HG03175 (cell line): ENCODE results near the gene IL13RA2.

ENCODE experiments used
- ATAC-seq: cut with Tn5 transposase; IDR thresholded peaks from one replicate; pipeline ENCODE4 v1.9.1; 2021; ENCODE audit warnings: mild to moderate bottlenecking, moderate library complexity; ENCODE audit not compliant: unreplicated experiment

Gene IL13RA2, protein sequence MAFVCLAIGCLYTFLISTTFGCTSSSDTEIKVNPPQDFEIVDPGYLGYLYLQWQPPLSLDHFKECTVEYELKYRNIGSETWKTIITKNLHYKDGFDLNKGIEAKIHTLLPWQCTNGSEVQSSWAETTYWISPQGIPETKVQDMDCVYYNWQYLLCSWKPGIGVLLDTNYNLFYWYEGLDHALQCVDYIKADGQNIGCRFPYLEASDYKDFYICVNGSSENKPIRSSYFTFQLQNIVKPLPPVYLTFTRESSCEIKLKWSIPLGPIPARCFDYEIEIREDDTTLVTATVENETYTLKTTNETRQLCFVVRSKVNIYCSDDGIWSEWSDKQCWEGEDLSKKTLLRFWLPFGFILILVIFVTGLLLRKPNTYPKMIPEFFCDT

DNA sequence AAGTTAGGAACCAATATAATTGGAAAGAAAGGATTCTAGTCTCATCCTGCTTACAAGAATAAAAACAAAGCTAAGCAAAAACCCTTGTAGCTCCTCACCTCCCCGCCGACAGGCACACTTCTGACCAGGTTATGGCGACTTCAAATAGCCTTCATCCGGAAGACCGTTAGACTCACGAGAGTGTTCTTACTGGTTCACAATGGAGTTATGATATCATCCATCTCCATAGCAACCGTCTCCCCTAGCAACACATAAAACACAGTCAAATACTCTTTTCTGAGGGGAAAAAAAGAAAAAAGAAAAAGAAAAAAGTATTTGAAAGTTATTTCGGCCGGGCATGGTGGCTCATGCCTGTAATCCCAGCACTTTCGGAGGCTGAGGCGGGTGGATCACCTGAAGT, at the start of gene IL13RA2:
IL13RA2 (minus strand) TSS at position 162 of the 400 bp plus-strand sequence. CDS start 347 bp downstream, outside the sequence.
- no peak for ATAC-seq

DNA sequence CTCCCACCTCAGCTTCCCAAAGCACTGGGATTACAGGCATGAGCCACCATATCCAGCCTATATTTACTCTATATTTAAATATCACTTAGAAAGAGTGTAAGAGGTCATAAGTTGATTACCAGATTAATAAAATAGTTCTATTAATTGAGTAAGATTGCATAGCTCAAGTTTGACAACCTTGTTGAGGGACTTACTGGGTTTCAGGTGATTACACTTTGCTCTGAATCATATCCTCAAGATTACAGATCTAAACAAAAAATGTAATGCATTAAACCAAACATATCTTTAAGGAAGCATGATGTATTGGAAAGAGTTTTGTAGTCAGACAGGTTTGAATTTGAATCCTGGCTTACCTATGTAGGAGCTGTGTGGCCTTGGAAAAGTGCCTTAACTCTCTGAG, 47.9 kb upstream of the IL13RA2 start:
- ATAC-seq: no peak

DNA sequence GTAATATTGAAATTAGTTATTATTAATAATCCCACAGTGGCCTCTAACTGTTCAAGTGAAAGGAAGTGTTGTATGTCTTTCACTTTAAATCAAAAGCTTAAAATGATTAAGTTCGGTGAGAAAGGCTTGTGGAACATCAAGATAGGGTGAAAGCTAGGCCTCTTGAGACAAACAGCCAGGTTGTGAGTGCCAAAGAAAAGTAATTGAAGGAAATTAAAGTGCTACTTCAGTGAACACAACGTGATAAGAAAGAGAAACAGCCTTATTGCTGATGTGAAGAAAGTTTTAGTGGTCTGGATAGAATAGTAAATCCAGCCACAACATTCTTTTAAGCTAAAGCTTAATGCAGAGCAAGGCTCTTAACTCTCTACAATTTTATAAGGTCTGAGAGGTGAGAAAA, 42.6 kb upstream of the IL13RA2 start:
- no peak for ATAC-seq

DNA sequence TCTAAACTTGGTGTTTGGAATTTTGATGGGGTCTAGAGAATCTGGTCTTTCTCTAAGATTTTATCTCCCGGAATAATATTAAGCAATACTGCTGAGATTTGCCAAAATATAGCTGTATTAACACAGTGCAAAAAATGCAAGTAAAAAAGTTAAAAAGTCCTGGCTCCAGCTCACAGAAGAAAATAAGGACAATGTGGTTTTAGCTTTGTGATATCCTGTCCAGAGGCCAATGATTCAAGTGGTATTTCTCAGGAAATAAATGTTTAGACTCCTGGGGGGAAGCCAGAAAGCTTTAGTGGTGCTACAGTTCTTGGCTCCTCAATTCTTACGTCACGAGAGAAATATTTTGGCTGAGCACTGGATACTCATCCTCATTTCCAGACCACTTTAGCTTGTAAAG, 40.9 kb upstream of the IL13RA2 start:
- no peak for ATAC-seq

DNA sequence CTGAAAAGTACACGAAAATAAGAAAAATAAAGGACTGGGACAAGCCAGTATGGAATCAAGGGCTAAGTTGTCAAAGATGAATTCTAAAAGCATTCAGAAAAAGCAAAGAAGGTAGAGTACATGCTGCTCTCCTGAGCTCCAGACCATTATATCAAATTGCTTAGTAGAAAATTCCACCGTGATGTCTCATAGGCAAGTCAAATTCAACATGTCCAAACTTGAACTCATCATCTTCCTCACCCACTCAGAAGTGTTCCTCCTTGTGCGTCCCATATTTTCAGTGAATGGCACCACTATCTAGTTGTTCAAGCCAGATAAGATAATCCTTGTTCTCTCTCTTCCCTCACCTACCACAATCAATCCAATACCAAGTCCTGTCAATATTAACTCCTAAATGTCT, 37.5 kb upstream of the IL13RA2 start:
- no peak for ATAC-seq

DNA sequence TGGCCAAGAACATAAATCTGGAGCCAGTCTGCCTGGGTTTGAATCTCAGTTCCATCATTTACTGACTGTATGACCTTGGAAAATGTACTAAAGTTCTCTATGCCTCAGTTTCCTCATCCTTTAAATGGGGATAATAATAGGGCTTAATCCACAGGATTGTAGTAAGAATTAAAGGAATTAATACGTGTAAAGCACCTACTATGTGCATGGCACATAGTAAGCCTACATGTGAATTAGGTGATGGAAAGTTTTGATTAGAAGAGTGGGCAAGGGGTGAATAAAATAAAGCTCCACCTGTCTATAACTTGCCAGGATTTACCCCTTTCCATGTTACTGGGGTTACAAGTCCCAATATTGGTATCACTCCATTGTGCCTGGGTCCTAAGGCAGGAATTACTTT, 35.8 kb upstream of the IL13RA2 start:
- no peak for ATAC-seq

DNA sequence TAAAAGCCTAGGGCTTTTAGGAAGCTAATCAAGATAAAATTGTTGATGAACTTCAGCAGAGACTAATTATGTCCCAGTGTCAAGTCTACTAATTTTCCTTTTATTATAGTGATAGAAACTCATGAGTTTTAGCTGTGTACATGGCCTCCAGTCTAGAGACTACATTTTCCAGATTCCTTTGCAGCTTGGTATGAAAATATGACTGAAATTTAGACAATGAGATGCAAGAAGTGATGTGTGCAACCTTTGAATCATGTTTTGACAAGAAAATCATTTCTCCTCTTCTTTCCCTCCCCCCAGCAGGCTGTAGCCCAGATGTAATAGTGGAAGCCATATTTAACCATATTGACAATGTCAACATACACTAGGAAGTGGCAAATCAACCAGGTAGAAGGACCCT, 30.3 kb upstream of the IL13RA2 start:
- ATAC-seq: no peak

DNA sequence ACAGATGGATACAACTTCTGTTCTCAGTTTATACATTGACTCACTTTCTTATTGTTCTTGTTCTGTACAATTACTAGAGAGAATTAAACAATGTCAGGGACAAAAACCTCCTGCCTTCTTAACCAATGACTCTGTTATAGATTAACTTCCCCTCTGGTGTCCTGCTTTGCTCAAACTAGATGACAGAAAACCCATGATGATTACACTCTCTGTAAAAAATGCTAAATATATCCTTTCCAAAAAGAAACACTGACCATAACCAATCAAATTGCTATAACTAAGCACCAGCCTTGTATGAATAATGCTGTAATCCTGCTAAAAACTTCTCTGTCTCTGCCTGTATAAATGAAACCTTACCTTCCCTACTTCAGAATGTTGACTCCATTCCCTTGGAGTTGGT, 29.8 kb upstream of the IL13RA2 start:
- ATAC-seq: no peak

DNA sequence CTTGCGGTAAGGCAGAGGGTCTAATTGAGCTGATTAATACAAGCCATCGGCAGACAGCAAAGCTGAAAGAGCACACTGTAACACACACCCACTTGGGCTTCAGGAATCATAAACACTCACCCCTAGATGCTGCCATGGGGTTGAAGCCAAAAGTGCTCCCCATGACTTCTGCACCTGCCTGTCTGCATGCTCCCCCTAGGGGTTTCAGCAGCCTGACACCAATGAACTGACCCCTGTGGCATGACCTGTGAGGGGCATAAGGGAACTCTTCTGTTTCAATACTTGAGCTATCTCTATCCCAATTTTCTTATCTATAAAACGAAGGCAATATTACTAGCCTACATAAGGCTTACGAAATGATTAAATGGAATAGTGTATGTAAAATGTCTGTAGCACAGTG, 23.0 kb upstream of the IL13RA2 start:
- ATAC-seq: no peak

DNA sequence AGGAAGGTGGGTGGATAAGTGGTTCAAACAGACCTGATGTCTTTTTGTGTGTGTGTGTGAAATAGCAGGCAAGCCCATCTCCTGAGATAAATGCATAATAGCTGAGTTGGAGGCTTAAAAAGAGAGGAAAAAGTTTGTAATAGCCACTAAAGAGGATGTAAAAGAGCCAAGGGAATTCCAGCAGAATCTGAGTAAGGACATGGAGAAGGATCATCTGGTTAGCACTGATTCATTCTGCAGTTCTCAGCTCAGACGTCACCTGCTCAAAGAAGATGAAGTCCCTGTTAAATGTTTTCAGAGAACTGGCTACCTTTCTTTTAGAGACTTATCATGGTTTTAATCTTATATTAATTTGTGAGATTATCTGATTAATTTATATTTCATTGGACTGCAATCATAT, 21.0 kb upstream of the IL13RA2 start:
- ATAC-seq: no peak

DNA sequence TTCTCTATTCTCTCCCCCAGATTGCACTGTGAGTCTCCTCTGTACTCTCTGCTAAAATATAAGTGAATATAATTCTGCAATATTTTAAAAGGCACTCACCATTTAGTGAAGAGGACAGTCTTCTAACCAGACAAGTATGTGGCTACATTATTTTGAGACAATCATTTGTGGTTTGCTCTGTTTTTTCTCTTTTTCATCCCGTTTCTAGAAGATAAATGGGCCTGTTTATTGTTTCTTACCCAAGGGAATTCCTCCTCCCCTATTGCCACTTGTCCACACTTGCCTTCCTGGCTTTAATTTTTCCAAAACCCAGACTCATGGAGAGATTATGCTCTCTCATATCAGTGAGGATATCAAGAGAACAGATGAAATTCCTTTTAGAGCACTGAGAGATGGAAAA, 18.6 kb upstream of the IL13RA2 start:
- ATAC-seq: no peak

DNA sequence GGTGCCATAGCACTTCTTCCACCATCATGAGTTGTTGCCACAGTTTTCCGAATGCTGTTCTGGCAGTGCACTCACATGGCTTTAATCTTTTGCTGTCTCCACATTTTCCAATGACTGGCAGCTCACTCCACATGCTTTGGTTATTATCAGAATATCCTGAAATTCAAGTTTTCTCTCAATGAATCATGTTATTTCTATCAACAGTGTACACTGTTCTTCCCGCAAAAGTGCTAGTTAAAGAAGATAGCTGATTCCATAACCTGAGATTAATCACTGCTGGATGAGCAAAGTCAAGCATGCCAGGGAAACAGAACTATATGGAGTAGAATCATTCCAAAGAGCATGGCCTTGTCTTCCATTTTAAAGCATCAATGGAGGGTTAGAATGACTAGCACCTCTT, 14.6 kb upstream of the IL13RA2 start:
- no peak for ATAC-seq

DNA sequence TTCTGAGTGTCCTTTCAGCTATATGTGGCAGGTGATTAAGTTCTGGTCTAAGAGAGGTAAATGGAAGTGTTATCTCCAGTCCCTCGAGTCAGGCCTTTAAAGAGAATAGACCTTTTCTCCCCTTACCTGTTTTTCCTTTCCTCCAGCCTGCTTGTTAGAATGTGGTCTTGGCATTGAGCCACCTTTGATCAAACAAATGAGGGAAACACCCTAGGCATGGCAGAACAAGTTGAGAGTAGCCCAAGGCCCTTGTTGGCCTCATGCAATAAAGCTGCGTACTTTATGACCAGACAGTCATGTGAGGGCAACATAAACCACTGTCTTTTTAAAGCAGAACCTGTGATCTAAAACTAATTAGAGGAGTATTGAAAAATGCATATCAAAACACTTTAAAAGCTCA, 13.2 kb upstream of the IL13RA2 start:
- no peak for ATAC-seq

DNA sequence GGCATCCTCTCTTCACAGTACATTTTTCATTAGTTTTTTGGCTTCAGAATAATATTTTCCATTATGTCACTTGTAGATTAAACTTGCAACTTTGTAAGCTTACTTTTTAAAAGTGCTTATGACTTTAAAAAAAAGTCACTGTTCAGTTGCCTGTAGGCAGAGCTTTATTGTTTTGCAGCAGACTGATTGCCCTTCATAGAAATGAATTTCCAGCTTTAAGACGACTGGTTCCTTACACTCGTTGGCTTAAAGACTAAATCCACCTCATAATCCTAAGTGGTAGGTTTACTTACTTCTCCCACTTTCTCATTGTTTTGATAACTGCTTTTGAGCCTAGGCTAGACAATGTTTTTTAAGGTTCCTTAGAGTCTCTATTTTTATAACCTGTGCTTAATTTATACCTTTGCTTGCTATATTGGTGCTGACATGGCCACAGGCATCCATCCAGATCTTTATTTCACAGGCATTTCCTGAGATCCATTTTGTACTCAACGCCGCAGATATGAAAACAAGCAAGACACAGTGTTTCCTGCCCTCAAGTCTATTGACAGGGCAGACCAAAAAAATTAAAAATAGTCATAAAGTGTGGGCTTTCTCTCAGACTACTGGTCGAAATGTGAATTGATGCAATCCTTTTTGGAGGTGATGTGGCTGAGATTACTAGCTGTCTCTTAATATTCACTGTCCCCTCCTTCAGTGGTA, 12.6 kb upstream of the IL13RA2 start:
- ATAC-seq: no peak

DNA sequence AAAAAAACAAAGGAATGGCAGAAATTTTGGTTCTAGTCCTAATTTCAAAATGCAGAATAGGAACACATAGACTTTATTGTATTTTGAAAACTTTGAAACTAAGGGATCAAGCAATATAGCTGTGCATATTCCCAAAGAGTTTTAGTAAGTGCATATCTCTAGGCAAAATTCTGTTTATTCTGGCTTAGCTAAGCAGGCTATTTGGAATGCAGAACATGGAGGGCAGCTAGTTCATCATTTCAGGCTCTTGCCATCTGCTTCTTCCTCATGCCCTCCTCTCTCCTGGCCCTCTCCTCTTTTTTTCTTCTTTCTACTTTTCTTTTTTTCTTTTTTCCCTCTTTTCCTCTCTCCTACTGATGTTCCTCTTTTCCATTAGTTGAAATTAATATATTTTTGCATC, 12.0 kb upstream of the IL13RA2 start:
- ATAC-seq: no peak

DNA sequence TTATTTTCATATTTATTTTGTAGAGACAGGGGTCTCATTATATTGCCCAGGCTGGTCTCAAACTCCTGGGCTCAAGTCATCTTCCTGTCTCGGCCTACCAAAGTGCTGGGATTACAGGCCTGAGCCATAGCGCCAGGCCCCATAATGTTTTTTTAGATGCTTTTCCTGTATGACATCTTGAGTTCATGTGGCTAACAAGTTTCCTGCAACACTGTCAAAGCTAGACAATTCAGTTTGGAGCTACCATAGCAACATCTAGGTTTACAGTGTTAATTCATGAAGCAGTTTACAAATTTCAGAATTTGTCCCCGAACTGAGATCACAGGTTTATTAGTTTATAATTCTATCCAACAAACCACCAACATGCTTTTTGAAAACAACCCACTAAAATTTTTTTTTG, 6.4 kb upstream of the IL13RA2 start:
- no peak for ATAC-seq

DNA sequence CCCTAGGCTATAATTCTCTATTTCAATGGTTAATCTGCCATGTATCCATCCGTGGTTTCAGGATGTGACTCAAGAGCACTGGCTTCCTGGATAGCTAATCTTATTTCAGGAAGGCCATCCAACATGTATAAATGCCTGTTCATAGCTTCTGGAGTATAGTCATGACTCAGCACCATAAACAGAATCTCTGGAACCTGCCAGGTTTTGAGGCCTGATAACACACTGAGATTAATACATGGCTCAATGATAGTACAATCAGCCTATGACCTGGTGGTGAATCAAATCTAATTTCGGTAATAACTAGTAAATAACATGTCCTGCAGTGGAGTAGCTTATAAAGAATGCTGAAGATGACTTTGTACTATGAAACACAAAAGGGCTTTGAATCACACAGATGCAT, 5.7 kb upstream of the IL13RA2 start:
- ATAC-seq: no peak

DNA sequence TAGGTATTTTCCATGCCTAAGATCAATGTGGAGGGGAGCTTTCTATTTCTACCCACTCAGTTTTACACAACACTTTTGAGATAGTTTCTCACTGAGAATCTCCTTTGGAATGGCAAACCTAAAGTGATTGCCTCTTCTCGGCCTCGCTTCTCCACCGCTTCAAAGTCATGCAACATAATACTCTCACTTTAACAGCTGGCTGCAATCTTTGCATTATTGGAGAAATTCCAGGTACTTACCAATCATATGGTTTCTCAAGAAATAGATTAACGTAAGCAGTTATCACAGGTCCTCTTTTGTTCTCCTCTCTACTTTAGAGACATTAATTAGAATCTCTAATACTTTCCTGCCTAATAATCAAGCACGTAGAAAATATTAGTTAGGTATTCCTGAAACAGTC, 3.7 kb upstream of the IL13RA2 start:
- ATAC-seq: no peak

DNA sequence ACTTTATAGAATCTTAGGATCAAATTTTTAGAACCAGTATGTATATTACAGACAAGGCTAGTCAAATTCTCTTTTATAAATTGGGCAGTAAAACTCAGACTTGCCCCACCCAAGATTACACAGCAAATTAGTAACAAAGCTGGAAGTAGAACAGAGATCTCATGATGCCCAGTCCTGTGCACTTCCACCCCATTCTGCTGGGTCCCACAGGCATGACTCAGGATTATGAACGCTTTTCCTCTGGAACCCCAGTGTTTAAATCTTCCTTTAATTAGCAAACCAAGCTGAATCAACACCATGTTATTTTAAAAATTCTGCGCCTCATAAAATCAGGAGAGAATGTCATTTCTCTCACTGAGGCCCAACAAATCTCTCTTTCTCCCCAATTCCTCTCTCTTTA, 1.5 kb upstream of the IL13RA2 start:
- ATAC-seq: no peak

DNA sequence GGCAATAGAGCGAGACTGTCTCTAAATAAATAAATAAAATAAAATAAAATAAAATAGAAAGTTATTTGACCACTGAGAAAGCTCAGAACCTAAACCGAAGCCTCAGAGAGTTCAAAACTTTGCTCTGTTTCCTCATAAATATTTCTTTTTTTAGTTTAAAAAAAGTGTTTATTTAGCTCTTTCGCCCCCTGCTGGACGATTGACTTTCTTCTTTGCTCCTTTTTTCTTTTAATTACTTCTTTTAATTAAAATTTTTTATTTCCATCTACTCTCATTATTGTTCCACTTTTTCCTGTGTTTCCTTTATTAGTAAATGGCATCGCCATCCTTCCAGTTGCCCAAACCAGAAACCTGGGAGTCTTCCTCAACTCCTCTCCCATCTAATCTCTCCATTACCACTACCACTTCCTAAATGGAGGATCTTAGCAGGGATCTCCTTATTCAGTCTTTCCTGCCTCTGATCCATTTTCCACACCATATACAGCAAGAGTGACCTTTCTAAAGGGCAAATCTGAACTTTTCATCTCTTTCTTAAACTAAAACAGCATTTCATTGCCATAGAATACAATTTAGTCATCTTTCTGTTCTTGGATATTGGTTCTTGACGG, 728 bp upstream of the IL13RA2 start:
- no peak for ATAC-seq

DNA sequence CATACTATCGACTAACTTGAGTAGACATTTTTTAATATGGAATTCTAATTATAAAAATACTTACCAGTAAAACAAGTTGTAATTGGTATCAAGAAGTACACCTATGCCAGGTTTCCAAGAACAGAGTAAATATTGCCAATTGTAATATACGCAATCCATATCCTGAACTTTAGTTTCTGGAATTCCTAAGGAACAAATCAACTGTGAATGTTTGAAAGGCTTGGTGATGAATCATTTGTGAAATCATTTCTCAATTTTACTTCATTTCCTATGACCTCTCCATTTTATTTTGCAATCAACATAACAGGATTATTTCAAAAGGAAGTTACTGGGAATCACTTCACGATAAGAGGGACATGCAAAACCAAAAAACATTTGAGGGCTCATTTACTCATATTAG, 3.7 kb downstream of the IL13RA2 start:
- ATAC-seq: no peak

DNA sequence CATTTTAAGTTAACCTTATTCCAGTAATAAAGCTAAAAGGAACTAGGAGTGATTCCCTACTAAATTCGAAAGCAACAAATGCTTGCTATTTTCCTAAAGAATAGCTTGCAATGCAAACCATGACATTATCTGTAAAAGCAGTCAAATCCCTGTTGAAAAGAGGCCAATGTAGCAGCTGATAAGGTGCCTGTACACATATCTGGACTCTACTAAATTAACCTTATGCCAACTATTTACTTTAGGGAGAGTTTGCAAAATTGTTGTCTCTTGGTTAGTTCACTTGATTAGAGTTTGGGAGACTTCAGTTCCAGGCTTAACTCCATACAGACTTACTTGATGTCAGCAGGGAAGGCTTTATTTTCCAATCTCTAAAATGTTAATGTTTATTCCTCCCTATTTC, 6.0 kb downstream of the IL13RA2 start:
- ATAC-seq: no peak
